Anterior cingulate cortex (tissue), 58 donors: ENCODE results near the gene ZNF768.

Source experiments
- DNase-seq, 58 donors: peaks; one replicate each; lab custom pipeline; 2025; lab: John Stamatoyannopoulos, UW

Gene ZNF768

DNA sequence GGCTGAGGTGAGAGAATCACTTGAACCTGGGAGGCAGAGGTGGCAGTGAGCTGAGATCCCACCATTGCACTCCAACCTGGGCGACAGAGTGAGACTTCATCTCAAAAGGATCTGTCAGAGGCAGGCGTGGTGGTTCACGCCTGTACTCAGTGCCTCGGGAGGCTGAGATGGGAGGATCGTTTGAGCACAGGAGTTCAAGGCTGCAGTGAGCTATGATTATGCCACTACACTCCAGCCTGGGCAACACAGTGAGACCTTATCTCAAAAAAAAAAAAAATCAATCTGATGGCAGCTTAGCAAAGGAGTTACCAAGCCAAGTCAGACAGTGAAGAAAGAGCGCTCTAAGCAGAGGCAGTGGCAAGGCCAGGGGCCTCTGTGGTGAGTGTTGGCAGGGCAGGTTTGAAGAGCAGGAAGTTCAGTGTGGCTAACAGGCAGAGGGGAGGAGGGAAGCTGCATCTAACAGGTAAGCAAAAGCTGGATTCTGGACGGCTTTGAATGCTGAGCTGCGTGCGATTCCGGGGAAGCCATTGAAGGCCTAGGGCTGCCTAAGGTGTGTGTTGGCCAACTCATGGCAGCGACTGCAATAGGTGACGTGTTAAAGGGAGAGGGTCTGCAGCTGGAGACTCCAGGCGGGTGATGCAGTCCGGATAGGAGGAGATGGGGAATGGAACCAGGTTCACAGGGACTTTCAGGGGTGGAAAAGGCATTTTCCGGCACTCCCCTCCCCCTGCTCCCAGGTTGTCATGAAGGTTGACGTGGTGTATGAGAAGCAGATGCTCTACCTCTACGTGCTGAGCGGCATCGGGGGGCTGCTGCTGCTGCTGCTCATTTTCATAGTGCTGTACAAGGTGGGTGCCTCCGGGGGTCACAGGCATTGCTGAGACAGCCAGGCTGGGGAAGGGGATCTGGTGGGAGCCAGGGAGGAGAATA lies 7.0 kb downstream of the ZNF768 start:
- DNase-seq = no peak

DNA sequence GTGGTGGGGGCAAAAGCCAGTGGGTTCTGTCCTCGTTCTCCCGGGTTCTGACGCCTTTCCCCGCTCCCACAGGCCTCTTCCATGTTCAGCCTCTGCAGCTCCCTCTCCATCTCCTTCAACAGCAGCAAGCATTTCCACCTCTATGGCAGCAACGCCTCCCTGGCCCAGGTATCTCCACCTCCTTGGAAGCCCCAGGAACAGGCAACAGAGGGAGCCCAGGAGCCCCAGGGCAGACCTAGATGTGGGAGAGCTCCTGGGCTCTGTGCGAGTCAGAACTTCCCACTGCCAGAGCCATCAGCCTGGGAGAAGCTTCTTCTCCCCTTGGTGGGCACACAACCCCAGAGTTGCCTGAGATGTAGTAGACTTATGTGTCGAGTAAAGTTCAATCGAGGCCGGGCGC lies 7.8 kb downstream of the ZNF768 start:
- no peak for DNase-seq

DNA sequence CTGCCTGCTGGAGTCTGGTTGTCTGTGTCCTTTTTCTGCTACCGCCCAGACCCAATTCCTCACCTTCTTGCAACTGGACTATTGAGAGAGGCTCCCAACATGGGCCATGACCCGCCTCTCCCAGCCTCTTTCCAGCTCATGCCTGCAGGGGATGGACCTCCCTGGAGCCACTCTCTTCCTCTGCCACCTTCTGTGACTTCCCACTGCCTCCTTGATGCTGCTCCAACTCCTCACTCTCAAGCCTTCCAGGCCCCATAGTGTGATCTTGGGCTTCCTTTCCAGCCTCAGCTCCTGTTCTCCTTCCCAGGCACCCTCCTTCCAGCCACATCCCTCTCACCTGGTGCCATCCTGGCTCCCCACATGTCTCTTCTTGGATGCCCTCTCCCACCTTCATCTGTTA lies 11.1 kb downstream of the ZNF768 start:
- no peak for DNase-seq

DNA sequence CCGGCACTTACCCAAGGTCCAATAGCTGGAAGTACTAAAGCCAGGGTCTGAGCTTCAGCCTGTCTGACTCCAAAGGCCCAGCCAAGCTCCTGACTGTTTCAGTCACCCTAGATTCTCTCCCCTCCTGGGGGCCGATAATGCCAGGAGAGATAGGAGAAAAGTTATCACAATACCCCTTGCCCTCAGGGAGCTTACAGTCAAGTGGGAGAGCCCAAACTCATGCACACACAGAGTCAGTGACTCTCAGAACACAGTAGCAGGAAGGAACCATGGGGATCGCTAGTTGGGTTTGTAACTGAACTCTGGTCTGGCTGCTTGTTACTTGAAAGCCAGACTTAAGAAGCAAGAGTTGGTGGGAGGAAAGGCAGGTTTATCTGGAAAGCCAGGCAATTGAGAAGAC lies 14.9 kb downstream of the ZNF768 start:
- no peak for DNase-seq

DNA sequence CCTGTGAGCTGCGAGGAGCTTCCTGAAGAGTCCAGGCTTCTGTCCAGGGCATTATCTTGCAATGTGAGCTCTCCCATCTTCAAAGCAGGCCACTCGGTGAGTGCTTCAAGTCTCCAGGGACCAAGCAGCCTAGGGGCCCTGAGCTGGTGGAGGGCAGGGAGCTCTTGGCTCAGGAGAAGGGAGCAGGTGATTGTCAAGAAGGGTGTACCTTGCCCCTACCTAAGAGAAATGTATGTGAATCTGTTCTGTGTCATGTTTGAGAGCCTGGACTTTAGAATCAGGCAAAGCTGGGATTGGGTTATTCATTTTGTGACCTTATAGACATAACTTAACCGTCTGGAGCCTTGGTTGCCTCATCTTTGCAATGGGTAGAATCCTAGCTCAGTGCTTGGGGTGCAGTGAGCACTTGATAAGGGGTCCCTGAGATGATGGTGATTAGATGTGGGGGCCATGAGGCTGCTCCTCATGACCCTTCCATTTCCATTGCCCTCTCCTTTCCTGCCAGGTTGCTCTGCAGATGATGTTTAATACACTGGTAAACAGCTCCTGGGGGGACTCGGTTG lies 15.9 kb downstream of the ZNF768 start:
- DNase-seq = no peak

DNA sequence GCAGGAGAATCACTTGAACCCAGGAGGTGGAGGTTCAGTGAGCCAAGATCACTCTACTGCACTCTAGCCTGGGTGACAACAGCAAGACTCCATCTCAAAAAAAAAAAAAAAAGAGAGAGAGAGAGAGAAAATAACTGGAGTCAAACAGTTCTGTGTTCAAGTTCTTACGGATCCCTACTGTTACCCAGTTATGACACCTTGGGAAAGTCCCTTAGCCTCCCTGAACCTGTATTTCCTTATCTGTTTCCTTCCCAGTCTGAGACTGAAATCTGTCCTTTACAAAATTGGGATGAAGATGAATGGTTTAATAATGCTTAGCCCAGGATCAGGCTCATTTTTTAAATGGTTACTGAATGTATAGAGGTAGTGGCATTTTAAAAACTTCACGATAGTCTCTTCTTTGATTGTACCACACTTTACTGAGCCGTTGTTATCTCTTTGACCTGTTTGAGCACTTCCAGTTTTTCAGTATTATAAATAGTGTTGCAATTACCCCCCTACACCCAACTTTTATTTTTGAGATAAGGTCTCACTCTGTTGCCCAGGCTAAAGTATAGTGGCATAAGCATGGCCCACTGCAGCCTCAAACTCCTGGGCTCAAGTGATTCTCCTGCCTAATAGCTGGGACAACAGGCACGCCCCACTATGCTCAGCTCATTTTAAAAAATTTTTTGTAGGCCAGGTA lies 17.1 kb downstream of the ZNF768 start:
- no peak for DNase-seq

DNA sequence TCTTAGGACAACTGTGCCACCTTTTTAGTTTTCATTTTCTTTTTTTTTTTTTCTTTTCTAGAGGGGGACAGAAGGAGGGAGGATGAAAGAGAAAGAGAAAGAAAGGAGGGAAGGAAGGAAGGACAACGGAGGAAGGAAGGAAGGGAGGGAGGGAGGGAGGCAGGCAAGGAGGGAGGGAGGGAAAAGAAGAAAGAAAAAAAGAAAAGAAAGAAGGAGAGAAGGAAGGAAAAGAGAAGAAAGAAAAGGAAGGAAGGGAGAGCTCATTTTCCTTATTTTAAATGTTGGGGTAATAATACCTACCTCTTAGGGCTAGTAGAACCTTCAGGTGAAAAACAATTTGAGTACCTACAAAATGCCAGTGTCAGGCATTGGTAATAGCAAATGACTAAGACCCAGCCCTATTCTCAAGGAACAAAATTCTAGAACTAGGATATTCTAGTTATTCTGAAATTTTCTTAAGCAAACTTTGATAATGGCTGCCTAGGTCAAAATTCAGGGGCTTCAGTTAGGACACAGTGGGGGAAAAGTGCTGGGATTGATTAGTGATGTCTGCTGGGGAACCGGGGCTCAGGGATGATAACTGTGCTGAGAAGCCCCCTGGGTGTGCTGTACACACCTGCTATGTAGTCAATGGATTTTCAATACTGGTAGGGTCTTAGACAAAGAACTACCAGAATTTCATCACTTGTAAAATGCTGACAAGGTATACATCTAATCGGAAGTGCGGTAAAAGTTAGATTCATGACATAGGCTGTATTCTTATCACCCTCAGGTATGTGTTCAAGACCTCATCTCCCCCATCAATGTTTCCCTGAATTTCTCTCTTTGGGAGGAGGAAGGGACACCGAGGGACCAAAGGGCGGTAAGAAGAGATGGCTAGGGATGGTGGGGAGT lies 22.7 kb downstream of the ZNF768 start:
- no peak for DNase-seq

DNA sequence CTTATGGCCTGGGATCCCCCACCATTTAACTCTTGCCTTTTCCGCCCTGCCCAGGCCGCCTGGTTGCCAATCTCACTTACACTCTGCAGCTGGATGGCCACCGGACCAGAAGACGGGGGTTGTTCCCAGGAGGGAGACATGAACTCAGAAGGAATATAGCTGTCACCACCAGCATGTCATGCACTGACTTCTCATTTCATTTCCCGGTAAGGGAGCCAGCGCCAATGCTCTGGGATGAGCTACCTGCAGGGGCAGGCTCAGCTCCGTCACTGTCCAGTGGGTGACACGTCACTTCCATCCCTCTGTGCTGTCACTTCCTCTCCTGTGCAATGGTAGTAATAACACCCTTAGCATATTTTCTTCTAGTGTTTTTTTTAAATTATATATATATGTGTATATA lies 27.1 kb downstream of the ZNF768 start:
- no peak for DNase-seq

DNA sequence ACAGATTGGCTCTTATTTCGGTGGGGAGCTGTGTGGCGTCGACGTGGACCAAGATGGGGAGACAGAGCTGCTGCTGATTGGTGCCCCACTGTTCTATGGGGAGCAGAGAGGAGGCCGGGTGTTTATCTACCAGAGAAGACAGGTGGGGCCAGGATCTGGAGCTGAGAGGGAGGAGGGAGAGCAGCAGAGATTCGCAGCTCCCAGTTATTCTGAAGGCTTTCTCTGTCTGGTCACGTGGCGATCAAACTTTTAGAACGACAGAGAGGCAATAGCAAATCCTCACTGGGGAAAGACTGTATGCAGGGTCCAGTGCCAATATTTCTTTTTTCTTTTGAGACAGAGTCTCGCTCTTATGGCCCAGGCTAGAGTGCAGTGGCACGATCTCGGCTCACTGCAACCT lies 31.7 kb downstream of the ZNF768 start:
- no peak for DNase-seq

DNA sequence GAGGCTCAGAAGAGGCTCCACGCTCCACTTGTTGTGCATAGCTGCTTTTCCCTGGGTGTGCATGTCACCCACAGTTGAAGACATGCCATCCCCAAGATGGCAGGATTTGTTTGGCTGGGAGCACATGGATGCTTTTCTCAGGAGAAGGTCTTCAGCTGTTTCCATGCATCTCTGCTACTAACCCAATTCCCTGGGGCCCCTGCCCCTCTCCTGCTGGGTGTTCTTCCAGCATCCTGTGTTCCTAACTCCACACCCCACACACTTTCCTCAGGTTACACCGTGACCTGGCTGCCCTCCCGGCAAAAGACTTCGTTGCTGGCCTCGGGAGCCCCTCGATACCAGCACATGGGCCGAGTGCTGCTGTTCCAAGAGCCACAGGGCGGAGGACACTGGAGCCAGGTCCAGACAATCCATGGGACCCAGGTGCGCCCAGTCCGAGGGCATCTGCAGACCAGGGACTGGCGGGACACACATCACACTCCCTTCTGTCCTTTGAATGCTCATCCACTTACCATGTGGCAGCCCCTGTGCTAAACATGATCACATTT lies 32.4 kb downstream of the ZNF768 start:
- no peak for DNase-seq

DNA sequence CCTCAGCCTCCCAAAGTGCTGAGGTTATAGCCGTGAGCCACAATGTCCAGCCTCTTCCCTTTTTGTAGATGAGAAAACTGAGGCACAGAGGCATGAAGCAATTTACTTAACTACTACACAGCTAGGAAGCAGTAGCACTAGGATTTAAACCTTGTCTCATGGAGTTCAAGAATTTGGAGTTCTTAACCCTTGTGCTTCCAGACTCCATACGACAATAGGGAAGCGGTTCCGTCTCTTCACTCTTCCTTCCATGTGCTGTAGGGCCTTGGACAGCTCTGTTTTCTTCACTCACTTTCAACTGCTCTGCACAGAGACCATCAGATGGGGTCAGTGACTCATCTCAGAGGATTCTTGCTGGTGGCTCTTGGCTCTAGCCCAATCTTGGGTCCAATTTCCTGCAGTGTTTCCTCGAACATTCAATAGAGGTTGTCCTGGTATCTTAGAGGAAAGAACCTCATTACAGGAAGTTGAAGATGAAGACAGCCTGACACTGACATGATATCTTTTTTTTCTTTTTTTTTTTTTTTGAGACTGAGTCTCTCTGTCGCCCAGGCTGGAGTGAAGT lies 34.5 kb downstream of the ZNF768 start:
- DNase-seq = no peak

DNA sequence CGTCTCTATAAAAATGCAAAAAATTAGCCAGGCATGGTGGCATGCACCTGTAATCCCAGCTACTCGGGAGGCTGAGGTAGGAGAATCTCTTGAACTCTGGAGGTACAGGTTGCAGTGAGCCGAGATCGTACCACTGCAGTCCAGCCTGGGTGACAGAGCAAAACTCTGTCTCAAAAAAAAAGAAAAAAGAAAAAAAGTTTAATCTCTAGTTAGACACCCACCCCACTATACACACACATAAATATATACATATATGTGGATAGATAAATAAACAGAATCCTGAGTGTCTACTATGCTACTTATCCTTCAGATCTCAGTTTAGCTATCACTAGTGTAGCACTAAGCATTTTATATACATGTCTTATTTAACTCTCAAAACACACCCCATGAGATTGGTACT lies 35.1 kb downstream of the ZNF768 start:
- DNase-seq = no peak

DNA sequence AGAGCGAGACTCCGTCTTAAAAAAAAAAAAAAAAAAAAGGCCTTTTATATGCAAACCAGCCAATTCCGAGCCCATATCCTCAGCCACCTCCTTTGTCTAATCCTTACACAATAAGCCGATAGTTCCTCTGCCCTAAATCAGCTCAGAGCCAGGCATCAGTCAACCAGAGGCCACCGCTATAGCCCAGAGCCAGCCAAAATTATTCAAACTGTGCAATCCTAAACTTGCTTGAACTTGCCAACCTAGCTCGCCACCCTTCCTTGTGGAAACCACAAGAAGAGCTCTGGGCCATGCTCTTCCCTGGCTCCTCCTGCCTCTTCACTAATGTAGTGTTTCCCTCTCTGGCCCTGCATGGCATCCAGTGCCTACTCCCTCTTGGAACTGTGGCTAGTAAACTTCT lies 36.2 kb downstream of the ZNF768 start:
- DNase-seq = no peak

DNA sequence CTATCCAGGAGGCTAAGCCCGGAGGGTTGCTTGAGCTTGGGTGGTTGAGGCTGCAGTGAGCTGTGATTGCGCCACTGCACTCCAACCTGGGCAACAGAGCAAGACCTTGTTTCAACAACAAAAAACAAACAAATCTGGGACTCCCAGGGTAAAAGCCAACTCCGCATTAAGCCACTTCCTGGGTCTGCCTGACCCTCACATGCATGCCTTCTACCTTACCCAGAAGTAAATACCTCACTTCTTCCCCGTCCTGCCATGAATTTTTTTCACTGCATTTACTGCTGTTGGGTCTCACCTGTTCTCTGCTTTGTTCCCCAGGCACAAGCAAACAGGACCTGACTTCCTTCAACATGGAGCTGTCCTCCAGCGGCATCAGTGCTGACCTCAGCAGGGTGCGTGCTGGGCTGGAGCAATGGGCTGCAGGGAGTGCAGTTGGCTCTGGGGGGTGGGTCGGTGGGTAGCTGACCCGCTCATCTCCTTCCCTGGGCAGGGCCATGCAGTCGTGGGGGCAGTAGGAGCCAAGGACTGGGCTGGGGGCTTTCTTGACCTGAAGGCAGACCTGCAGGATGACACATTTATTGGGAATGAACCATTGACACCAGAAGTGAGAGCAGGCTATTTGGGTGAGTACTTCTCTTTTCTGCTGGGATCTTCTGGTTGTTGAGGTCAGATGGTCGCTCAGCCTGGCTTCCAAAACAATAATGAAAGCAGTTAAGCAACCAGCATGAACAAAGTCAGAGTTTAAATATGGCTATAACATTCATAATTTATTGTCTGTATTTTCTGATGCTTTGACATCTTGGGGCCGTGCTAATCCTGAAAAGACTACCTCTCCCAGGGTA lies 37.4 kb downstream of the ZNF768 start:
- DNase-seq = no peak

DNA sequence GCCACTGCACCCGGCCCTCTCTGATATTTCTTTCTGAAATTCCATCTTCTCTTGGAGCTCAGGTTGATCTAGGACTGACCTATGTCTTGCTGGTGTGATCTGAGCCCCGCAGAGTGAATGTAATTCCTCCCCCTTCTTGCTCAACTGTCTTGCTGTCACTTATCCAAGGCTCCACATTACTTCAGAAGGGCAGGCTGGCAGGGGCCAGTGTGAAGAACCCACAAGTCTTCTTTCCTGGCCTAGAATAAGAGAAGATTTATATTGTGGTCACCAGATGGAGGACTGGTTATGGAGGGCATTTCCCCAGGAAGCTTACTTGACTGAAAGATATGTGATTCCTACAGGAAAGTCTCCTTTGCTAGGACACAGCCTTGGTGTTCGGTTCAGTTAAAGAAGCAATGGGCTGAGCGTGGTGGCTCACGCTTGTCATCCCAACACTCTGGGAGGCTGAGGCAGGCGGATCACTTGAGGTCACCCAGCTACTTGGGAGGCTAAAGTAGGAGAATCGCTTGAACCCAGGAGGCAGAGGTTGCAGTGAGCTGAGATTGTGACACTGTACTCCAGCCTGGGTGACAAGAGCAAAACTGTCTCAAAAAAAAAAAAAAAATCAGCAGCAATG lies 40.4 kb downstream of the ZNF768 start:
- DNase-seq = no peak

DNA sequence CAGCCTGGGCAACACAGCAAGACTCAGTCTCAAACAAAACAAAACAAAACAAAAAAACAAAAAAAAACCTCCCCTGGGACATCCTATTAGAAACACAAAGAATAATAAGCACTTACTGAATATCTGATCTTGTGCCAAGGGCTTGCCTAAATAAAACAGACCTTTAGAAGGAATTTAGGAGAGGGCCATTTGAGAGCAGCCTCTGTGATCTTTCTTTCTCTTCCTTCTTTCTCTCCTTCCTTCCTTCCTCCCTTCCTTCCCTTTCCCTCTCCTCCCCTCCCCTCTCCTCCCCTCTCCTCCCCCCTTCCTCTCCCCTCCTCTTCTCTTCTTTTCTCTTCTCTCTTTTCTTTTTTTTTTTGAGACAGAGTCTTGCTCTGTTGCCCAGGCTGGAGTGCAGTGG lies 41.5 kb downstream of the ZNF768 start:
- no peak for DNase-seq

DNA sequence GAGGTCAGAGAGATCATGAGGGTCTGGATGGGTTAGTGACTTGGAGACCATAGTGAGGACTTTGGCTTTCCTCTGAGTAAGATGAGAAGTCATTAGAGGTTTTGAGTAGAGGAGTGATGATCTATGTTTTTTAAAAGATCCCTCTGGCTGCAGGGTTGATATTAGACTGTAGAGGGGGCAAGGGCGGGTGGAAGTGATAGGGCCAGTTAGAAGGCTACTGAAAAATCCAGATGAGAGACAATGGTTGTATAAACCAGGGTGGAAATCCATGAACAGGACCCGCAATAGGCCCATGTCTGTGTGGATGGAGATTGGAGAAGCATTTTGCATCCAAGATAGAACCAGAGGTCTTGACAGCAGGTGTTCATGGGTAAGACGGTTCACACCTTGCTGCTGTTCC lies 44.0 kb downstream of the ZNF768 start:
- no peak for DNase-seq

DNA sequence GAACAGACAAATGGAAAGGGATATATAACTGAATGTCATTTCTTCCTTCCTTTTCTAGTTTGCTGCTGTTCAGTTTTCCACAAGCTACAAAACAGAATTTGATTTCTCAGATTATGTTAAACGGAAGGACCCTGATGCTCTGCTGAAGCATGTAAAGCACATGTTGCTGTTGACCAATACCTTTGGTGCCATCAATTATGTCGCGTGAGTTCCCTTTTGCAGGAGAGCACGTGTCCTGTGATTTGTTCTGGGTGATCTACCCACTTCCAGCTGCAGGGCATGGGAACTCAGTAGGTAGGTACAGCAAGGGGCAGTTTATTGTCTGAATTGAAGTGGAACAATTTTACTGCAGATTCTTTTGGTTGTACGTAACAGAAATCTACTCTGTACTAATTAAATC lies 45.0 kb downstream of the ZNF768 start:
- DNase-seq = no peak
